Inferior parietal cortex (tissue), 1 donor: ENCODE results near the gene TAOK1.

Experiments used
- DNase-seq: peaks from one replicate; pipeline ENCODE4 v3.0.0-alpha.2; 2016; ENCODE audit errors: extremely low spot score

The TAOK1 gene

GRCh38 chr17:29570521-29570920 lies 180.4 kb downstream of the TAOK1 start:
- DNase-seq: no peak

GRCh38 chr17:29571486-29571882 lies 181.3 kb downstream of the TAOK1 start:
- no peak for DNase-seq

GRCh38 chr17:29571883-29572681 lies 181.9 kb downstream of the TAOK1 start:
- no peak for DNase-seq

GRCh38 chr17:29572691-29573557 lies 182.8 kb downstream of the TAOK1 start:
- peak; percentile 62 for DNase-seq

GRCh38 chr17:29573558-29573869 lies 183.4 kb downstream of the TAOK1 start:
- DNase-seq: no peak

GRCh38 chr17:29573871-29574731 lies 183.9 kb downstream of the TAOK1 start:
- no peak for DNase-seq

- no peak for DNase-seq
Measured at GRCh38 chr17:29574732-29575510, 184.8 kb downstream of the TAOK1 start.

- no peak for DNase-seq
Measured at GRCh38 chr17:29575511-29576213, 185.5 kb downstream of the TAOK1 start.

- no peak for DNase-seq
Measured at GRCh38 chr17:29576214-29577000, 186.2 kb downstream of the TAOK1 start.

- DNase-seq: no peak
Measured at GRCh38 chr17:29577001-29577370, 186.8 kb downstream of the TAOK1 start.

- no peak for DNase-seq
Measured at GRCh38 chr17:29577385-29578211, 187.4 kb downstream of the TAOK1 start.

- DNase-seq: no peak
Measured at GRCh38 chr17:29578626-29579485, 188.7 kb downstream of the TAOK1 start.

GRCh38 chr17:29579866-29580771 lies 190.0 kb downstream of the TAOK1 start:
- DNase-seq: peak; percentile 94

- DNase-seq: no peak
Measured at GRCh38 chr17:29581583-29582253, 191.6 kb downstream of the TAOK1 start.

GRCh38 chr17:29582254-29582765 lies 192.1 kb downstream of the TAOK1 start:
- no peak for DNase-seq

- peak; percentile 80 for DNase-seq
Measured at GRCh38 chr17:29582772-29583171, 192.6 kb downstream of the TAOK1 start.
